Liver (tissue), 9 donors: Measurements from ENCODE around the gene KRTAP5-2. TPM values are rescaled to one million over a fixed set of nuclear protein-coding genes. Genes with fewer than 3 reads are reported as not detected.

Experiments used
- DNase-seq: peaks from one replicate; pipeline ENCODE4 v3.0.0-alpha.2; 2017; ENCODE audit warnings: low spot score
- H3K27ac ChIP-seq, 2 donors: one replicate each; pipeline ENCODE4 v1.7.0; 2013; ENCODE audit warnings: inconsistent platforms in 2 of 2, low read length in 2 of 2, control low read depth in 1 of 2, low read depth in 1 of 2, mild to moderate bottlenecking in 1 of 2
- H3K27me3 ChIP-seq, 4 donors: one replicate each; pipeline versions ENCODE4 v1.6.1 to v1.7.0; 2013; ENCODE audit warnings: low read length in 3 of 4, inconsistent platforms in 1 of 4, mild to moderate bottlenecking in 1 of 4, moderate library complexity in 1 of 4; ENCODE audit not compliant: control insufficient read depth in 4 of 4, insufficient read depth in 4 of 4
- H3K36me3 ChIP-seq, 4 donors: one replicate each; pipeline versions ENCODE4 v1.6.1 to v1.7.0; 2013; ENCODE audit warnings: low read length in 3 of 4, mild to moderate bottlenecking in 3 of 4, low read depth in 1 of 4, moderate library complexity in 1 of 4; ENCODE audit not compliant: control insufficient read depth in 4 of 4, insufficient read depth in 3 of 4
- H3K4me1 ChIP-seq, 4 donors: one replicate each; pipeline versions ENCODE4 v1.6.1 to v1.7.0; 2013; ENCODE audit warnings: low read length in 3 of 4, mild to moderate bottlenecking in 3 of 4, moderate library complexity in 1 of 4; ENCODE audit not compliant: control insufficient read depth in 4 of 4, insufficient read depth in 4 of 4
- H3K4me3 ChIP-seq, 3 donors: one replicate each; pipeline versions ENCODE4 v1.6.1 to v1.7.0; 2013; ENCODE audit warnings: low read length in 3 of 3, control low read depth in 1 of 3, low read depth in 1 of 3, mild to moderate bottlenecking in 1 of 3
- H3K9ac ChIP-seq, 2 donors: one replicate each; pipeline ENCODE4 v1.7.0; 2013; ENCODE audit warnings: low read length in 2 of 2, mild to moderate bottlenecking in 2 of 2, moderate library complexity in 2 of 2, control low read depth in 1 of 2, low read depth in 1 of 2
- H3K9me3 ChIP-seq, 4 donors: one replicate each; pipeline versions ENCODE4 v1.6.1 to v1.7.0; 2013; ENCODE audit warnings: low read length in 3 of 4; ENCODE audit not compliant: control insufficient read depth in 4 of 4
- ATF3 ChIP-seq: IDR thresholded peaks from 2 replicates; pipeline ENCODE4 v1.6.1; 2016; ENCODE audit warnings: antibody characterized with exemption
- CTCF ChIP-seq: fragments of 150-350 bp; IDR thresholded peaks from 2 replicates; pipeline ENCODE4 v1.5.1; 2017; ENCODE audit warnings: improper control_type of control experiment, low read depth, low read length; ENCODE audit not compliant: missing input control
- EGR1 ChIP-seq, 2 donors: IDR thresholded peaks; 2 replicates each; pipeline ENCODE4 v1.6.1; 2016 to 2018; ENCODE audit warnings: antibody characterized with exemption in 2 of 2, low read depth in 2 of 2
- FOXA1 ChIP-seq: IDR thresholded peaks from 2 replicates; pipeline ENCODE4 v1.6.1; 2016; ENCODE audit warnings: antibody characterized with exemption
- FOXA2 ChIP-seq: IDR thresholded peaks from 2 replicates; pipeline ENCODE4 v1.6.1; 2016; ENCODE audit warnings: antibody characterized with exemption
- GABPA ChIP-seq, 2 donors: IDR thresholded peaks in 1 of 2; conservative IDR thresholded peaks in 1 of 2; 2 replicates each; pipeline ENCODE4 v1.6.1; 2016; ENCODE audit warnings: antibody characterized with exemption in 2 of 2, mild to moderate bottlenecking in 1 of 2, moderate library complexity in 1 of 2
- HNF4A ChIP-seq, 2 donors: conservative IDR thresholded peaks; 2 replicates each; pipeline ENCODE4 v1.6.1; 2016; ENCODE audit warnings: antibody characterized with exemption in 2 of 2, mild to moderate bottlenecking in 2 of 2
- HNF4G ChIP-seq: IDR thresholded peaks from 2 replicates; pipeline ENCODE4 v1.6.1; 2016; ENCODE audit warnings: antibody characterized with exemption
- JUND ChIP-seq, 2 donors: IDR thresholded peaks; 2 replicates each; pipeline ENCODE4 v1.6.1; 2016; ENCODE audit warnings: antibody characterized with exemption in 2 of 2
- MAX ChIP-seq: IDR thresholded peaks from 2 replicates; pipeline ENCODE4 v1.6.1; 2016; ENCODE audit warnings: antibody characterized with exemption
- NR2F2 ChIP-seq: IDR thresholded peaks from 2 replicates; pipeline ENCODE4 v1.6.1; 2016; ENCODE audit warnings: antibody characterized with exemption
- RAD21 ChIP-seq, 2 donors: IDR thresholded peaks; 2 replicates each; pipeline ENCODE4 v1.6.1; 2016; ENCODE audit warnings: antibody characterized with exemption in 2 of 2, mild to moderate bottlenecking in 2 of 2
- REST ChIP-seq: IDR thresholded peaks from 2 replicates; pipeline ENCODE4 v1.6.1; 2016; ENCODE audit warnings: antibody characterized with exemption, mild to moderate bottlenecking
- RXRA ChIP-seq, 2 donors: IDR thresholded peaks; 2 replicates each; pipeline ENCODE4 v1.6.1; 2017 to 2018; ENCODE audit warnings: antibody characterized with exemption in 2 of 2, mild to moderate bottlenecking in 1 of 2
- SP1 ChIP-seq: IDR thresholded peaks from 2 replicates; pipeline ENCODE4 v1.6.1; 2018; ENCODE audit warnings: antibody characterized with exemption, mild to moderate bottlenecking
- TAF1 ChIP-seq: conservative IDR thresholded peaks from 2 replicates; pipeline ENCODE4 v1.6.1; 2016; ENCODE audit warnings: antibody characterized with exemption, mild to moderate bottlenecking
- YY1 ChIP-seq: IDR thresholded peaks from 2 replicates; pipeline ENCODE4 v1.6.1; 2016; ENCODE audit warnings: antibody characterized with exemption, mild to moderate bottlenecking
- ZBTB33 ChIP-seq: IDR thresholded peaks from 2 replicates; pipeline ENCODE4 v1.6.1; 2016; ENCODE audit warnings: antibody characterized with exemption
- WGBS: extraction: QIAGEN DNeasy Blood & Tissue Kit; methylation state at CpG from one replicate; pipeline ENCODE4 v1.1.7; 2013; 5-methylcytosine and 5-hydroxymethylcytosine counted together
- polyA plus RNA-seq, 2 donors: library from polyadenylated mRNA; stranded (reverse) in 1 of 2; unstranded in 1 of 2; fragments of 200-250 nt in 1 of 2; fragments of >200 nt in 1 of 2; fragmentation: Nextera tagmentation in 1 of 2; extraction: Ambion mirVana in 1 of 2; gene quantifications; one replicate each; pipeline versions ENCODE4 v1.2.1 to v1.2.3, GENCODE V29; 2013 to 2015
- total RNA-seq, 2 donors: library from RNA; depleted of rRNA; stranded (reverse); fragments of >200 nt; gene quantifications; one replicate each; pipeline ENCODE4 v1.2.3, GENCODE V29; 2014
- donor health status: healthy.
- donor health status: healthy.
- donor health status: healthy.
- donor health status: healthy.
- donor health status: healthy.

KRTAP5-2 gene
- total and polyA plus RNA-seq, 4 donors: 0.08 TPM; not detected in 3

GRCh38 chr11:1563697-1564534, 34.2 kb downstream of the KRTAP5-2 start:
- H3K9me3 ChIP-seq: no peaks in the 10 kb centered on the region
- no peaks in the 10 kb centered on the region for H3K27me3 ChIP-seq
- no peak for DNase-seq
- no peak overlapping the region for H3K9ac ChIP-seq
- H3K36me3 ChIP-seq: no peaks in the 10 kb centered on the region
- H3K27ac ChIP-seq: no peak overlapping the region
- peaks cover 0 to 17% (median 8%) of the 10 kb centered on the region in 4 donors for H3K4me1 ChIP-seq
- no peak overlapping the region for H3K4me3 ChIP-seq
- no peak for TF ChIP-seq MAX
- no peak for TF ChIP-seq FOXA2
- no peak for TF ChIP-seq TAF1
- no peak for TF ChIP-seq FOXA1
- no peak for TF ChIP-seq EGR1 (IDR thresholded peaks at IDR 0.05; ENCODE audit: low read depth in 2 of 2)
- TF ChIP-seq GABPA (IDR thresholded peaks at IDR 0.05 in 1 of 2, conservative IDR thresholded peaks at IDR 0.05 in 1 of 2): no peak
- no peak for TF ChIP-seq JUND (IDR thresholded peaks at IDR 0.05)
- no peak for TF ChIP-seq CTCF
- WGBS: 83% methylated on average over 29 of the region's 29 CpGs

- Histone ChIP-seq H3K4me1 (peaks cover 3 to 23% (median 16%) of the 10 kb centered on the region in 4 donors), H3K27ac (no peak overlapping the region)
- 77% methylated on average over 12 of the region's 12 CpGs for WGBS
Observed at GRCh38 chr11:1563149-1563638, 34.9 kb downstream of the KRTAP5-2 start.

More at GRCh38 chr11:1563149-1563638, 34.9 kb downstream of the KRTAP5-2 start:
- Histone ChIP-seq H3K27me3 (no peaks in the 10 kb centered on the region), H3K4me3 (no peak overlapping the region), H3K9me3 (no peaks in the 10 kb centered on the region), H3K36me3 (no peaks in the 10 kb centered on the region), H3K9ac (no peak overlapping the region)
- DNase-seq: no peak
- no peak for TF ChIP-seq SP1
- TF ChIP-seq HNF4A (conservative IDR thresholded peaks at IDR 0.05): no peak
- no peak for TF ChIP-seq RXRA (IDR thresholded peaks at IDR 0.05)
- no peak for TF ChIP-seq FOXA1
- TF ChIP-seq TAF1: no peak
- no peak for TF ChIP-seq YY1
- TF ChIP-seq CTCF: no peak
- no peak for TF ChIP-seq EGR1 (IDR thresholded peaks at IDR 0.05; ENCODE audit: low read depth in 2 of 2)
- no peak for TF ChIP-seq MAX
- TF ChIP-seq ZBTB33: no peak
- no peak for TF ChIP-seq ATF3
- no peak for TF ChIP-seq HNF4G
- no peak for TF ChIP-seq GABPA (IDR thresholded peaks at IDR 0.05 in 1 of 2, conservative IDR thresholded peaks at IDR 0.05 in 1 of 2)
- no peak for TF ChIP-seq JUND (IDR thresholded peaks at IDR 0.05)
- TF ChIP-seq REST: no peak
- no peak for TF ChIP-seq NR2F2
- TF ChIP-seq FOXA2: no peak
- no peak for TF ChIP-seq RAD21 (IDR thresholded peaks at IDR 0.05)
